ENCODE measurements around the gene CCDC146.

CCDC146 gene

GRCh38 chr7:77245015-77245755 lies 122.8 kb downstream of the CCDC146 start:
- H3K27me3 ChIP-seq (ENCODE audit: control insufficient read depth, insufficient read depth, low read length), result no peaks in the 10 kb centered on the region
- no peak overlapping the region for H3K27ac ChIP-seq (ENCODE audit: low read depth, low read length)
- H3K36me3 ChIP-seq (ENCODE audit: control insufficient read depth, insufficient read depth, low read length), result no peaks in the 10 kb centered on the region
- no peak overlapping the region for H3K4me3 ChIP-seq (ENCODE audit: low read length)
- no peak overlapping the region for H3K9ac ChIP-seq (ENCODE audit: low read length)
- H3K4me1 ChIP-seq (ENCODE audit: control insufficient read depth, insufficient read depth, low read length), result peaks cover 28% of the 10 kb centered on the region

GRCh38 chr7:77246026-77246640 lies 123.7 kb downstream of the CCDC146 start:
- Histone ChIP-seq H3K36me3 (ENCODE audit: control insufficient read depth, insufficient read depth, low read length) (no peaks in the 10 kb centered on the region), H3K4me3 (ENCODE audit: low read length) (no peak overlapping the region), H3K27me3 (ENCODE audit: control insufficient read depth, insufficient read depth, low read length) (no peaks in the 10 kb centered on the region), H3K27ac (ENCODE audit: low read depth, low read length) (no peak overlapping the region), H3K4me1 (ENCODE audit: control insufficient read depth, insufficient read depth, low read length) (peaks cover 28% of the 10 kb centered on the region), H3K9ac (ENCODE audit: low read length) (no peak overlapping the region)

- no peak overlapping the region for H3K9ac ChIP-seq (ENCODE audit: low read length)
- peaks cover 22% of the 10 kb centered on the region for H3K4me1 ChIP-seq (ENCODE audit: control insufficient read depth, insufficient read depth, low read length)
- H3K36me3 ChIP-seq (ENCODE audit: control insufficient read depth, insufficient read depth, low read length), result no peaks in the 10 kb centered on the region
- no peak overlapping the region for H3K4me3 ChIP-seq (ENCODE audit: low read length)
- no peaks in the 10 kb centered on the region for H3K27me3 ChIP-seq (ENCODE audit: control insufficient read depth, insufficient read depth, low read length)
- H3K27ac ChIP-seq (ENCODE audit: low read depth, low read length), result no peak overlapping the region
Observed at GRCh38 chr7:77247206-77247850, 124.9 kb downstream of the CCDC146 start.

GRCh38 chr7:77248154-77248553 lies 125.7 kb downstream of the CCDC146 start:
- H3K27ac ChIP-seq (ENCODE audit: low read depth, low read length), result no peak overlapping the region
- no peaks in the 10 kb centered on the region for H3K36me3 ChIP-seq (ENCODE audit: control insufficient read depth, insufficient read depth, low read length)
- no peaks in the 10 kb centered on the region for H3K27me3 ChIP-seq (ENCODE audit: control insufficient read depth, insufficient read depth, low read length)
- peaks cover 14% of the 10 kb centered on the region for H3K4me1 ChIP-seq (ENCODE audit: control insufficient read depth, insufficient read depth, low read length)
- H3K9ac ChIP-seq (ENCODE audit: low read length), result no peak overlapping the region
- H3K4me3 ChIP-seq (ENCODE audit: low read length), result no peak overlapping the region

- no peak overlapping the region for H3K9ac ChIP-seq (ENCODE audit: low read length)
- no peaks in the 10 kb centered on the region for H3K27me3 ChIP-seq (ENCODE audit: control insufficient read depth, insufficient read depth, low read length)
- H3K4me1 ChIP-seq (ENCODE audit: control insufficient read depth, insufficient read depth, low read length), result no peaks in the 10 kb centered on the region
- no peaks in the 10 kb centered on the region for H3K36me3 ChIP-seq (ENCODE audit: control insufficient read depth, insufficient read depth, low read length)
- H3K27ac ChIP-seq (ENCODE audit: low read depth, low read length), result no peak overlapping the region
- no peak overlapping the region for H3K4me3 ChIP-seq (ENCODE audit: low read length)
Observed at GRCh38 chr7:77252506-77252905, 130.1 kb downstream of the CCDC146 start.

GRCh38 chr7:77253151-77253550 lies 130.7 kb downstream of the CCDC146 start:
- H3K4me1 ChIP-seq (ENCODE audit: control insufficient read depth, insufficient read depth, low read length), result no peaks in the 10 kb centered on the region
- H3K27me3 ChIP-seq (ENCODE audit: control insufficient read depth, insufficient read depth, low read length), result no peaks in the 10 kb centered on the region
- H3K27ac ChIP-seq (ENCODE audit: low read depth, low read length), result no peak overlapping the region
- no peak overlapping the region for H3K9ac ChIP-seq (ENCODE audit: low read length)
- no peaks in the 10 kb centered on the region for H3K36me3 ChIP-seq (ENCODE audit: control insufficient read depth, insufficient read depth, low read length)
- H3K4me3 ChIP-seq (ENCODE audit: low read length), result no peak overlapping the region

GRCh38 chr7:77254429-77254828 lies 132.0 kb downstream of the CCDC146 start:
- no peaks in the 10 kb centered on the region for H3K4me1 ChIP-seq (ENCODE audit: control insufficient read depth, insufficient read depth, low read length)
- H3K9ac ChIP-seq (ENCODE audit: low read length), result no peak overlapping the region
- H3K27me3 ChIP-seq (ENCODE audit: control insufficient read depth, insufficient read depth, low read length), result no peaks in the 10 kb centered on the region
- no peak overlapping the region for H3K27ac ChIP-seq (ENCODE audit: low read depth, low read length)
- no peak overlapping the region for H3K4me3 ChIP-seq (ENCODE audit: low read length)
- H3K36me3 ChIP-seq (ENCODE audit: control insufficient read depth, insufficient read depth, low read length), result no peaks in the 10 kb centered on the region

- H3K27me3 ChIP-seq (ENCODE audit: control insufficient read depth, insufficient read depth, low read length), result no peaks in the 10 kb centered on the region
- no peak overlapping the region for H3K4me3 ChIP-seq (ENCODE audit: low read length)
- H3K9ac ChIP-seq (ENCODE audit: low read length), result no peak overlapping the region
- H3K27ac ChIP-seq (ENCODE audit: low read depth, low read length), result no peak overlapping the region
- H3K36me3 ChIP-seq (ENCODE audit: control insufficient read depth, insufficient read depth, low read length), result no peaks in the 10 kb centered on the region
- no peaks in the 10 kb centered on the region for H3K4me1 ChIP-seq (ENCODE audit: control insufficient read depth, insufficient read depth, low read length)
Observed at GRCh38 chr7:77254915-77255314, 132.5 kb downstream of the CCDC146 start.

- Histone ChIP-seq H3K27me3 (ENCODE audit: control insufficient read depth, insufficient read depth, low read length) (no peaks in the 10 kb centered on the region), H3K36me3 (ENCODE audit: control insufficient read depth, insufficient read depth, low read length) (peaks cover 2% of the 10 kb centered on the region), H3K4me3 (ENCODE audit: low read length) (no peak overlapping the region), H3K4me1 (ENCODE audit: control insufficient read depth, insufficient read depth, low read length) (no peaks in the 10 kb centered on the region), H3K27ac (ENCODE audit: low read depth, low read length) (no peak overlapping the region), H3K9ac (ENCODE audit: low read length) (no peak overlapping the region)
Observed at GRCh38 chr7:77258014-77258413, 135.6 kb downstream of the CCDC146 start.

- Histone ChIP-seq H3K4me1 (ENCODE audit: control insufficient read depth, insufficient read depth, low read length) (no peaks in the 10 kb centered on the region), H3K9ac (ENCODE audit: low read length) (no peak overlapping the region), H3K27me3 (ENCODE audit: control insufficient read depth, insufficient read depth, low read length) (no peaks in the 10 kb centered on the region), H3K27ac (ENCODE audit: low read depth, low read length) (no peak overlapping the region), H3K36me3 (ENCODE audit: control insufficient read depth, insufficient read depth, low read length) (peaks cover 2% of the 10 kb centered on the region), H3K4me3 (ENCODE audit: low read length) (no peak overlapping the region)
Observed at GRCh38 chr7:77258593-77258992, 136.2 kb downstream of the CCDC146 start.

- Histone ChIP-seq H3K27me3 (ENCODE audit: control insufficient read depth, insufficient read depth, low read length) (no peaks in the 10 kb centered on the region), H3K4me1 (ENCODE audit: control insufficient read depth, insufficient read depth, low read length) (no peaks in the 10 kb centered on the region)
Observed at GRCh38 chr7:77262316-77262715, 139.9 kb downstream of the CCDC146 start.

GRCh38 chr7:77265666-77266065 lies 143.3 kb downstream of the CCDC146 start:
- Histone ChIP-seq H3K27me3 (ENCODE audit: control insufficient read depth, insufficient read depth, low read length) (no peaks in the 10 kb centered on the region), H3K4me1 (ENCODE audit: control insufficient read depth, insufficient read depth, low read length) (peaks cover 3% of the 10 kb centered on the region), H3K4me3 (ENCODE audit: low read length) (no peak overlapping the region), H3K27ac (ENCODE audit: low read depth, low read length) (no peak overlapping the region), H3K9ac (ENCODE audit: low read length) (no peak overlapping the region), H3K36me3 (ENCODE audit: control insufficient read depth, insufficient read depth, low read length) (peaks cover 2% of the 10 kb centered on the region)

More at GRCh38 chr7:77262316-77262715, 139.9 kb downstream of the CCDC146 start:
- peaks cover 2% of the 10 kb centered on the region for H3K36me3 ChIP-seq (ENCODE audit: control insufficient read depth, insufficient read depth, low read length)
- H3K4me3 ChIP-seq (ENCODE audit: low read length), result no peak overlapping the region
- no peak overlapping the region for H3K27ac ChIP-seq (ENCODE audit: low read depth, low read length)
- H3K9ac ChIP-seq (ENCODE audit: low read length), result no peak overlapping the region
